Hindlimb muscle (tissue), 1 donor: Measurements from ENCODE around the gene DOLPP1. TPM values are rescaled to one million over a fixed set of nuclear protein-coding genes. Genes with fewer than 3 reads are reported as not detected.

Source experiments
- DNase-seq: peaks from one replicate; pipeline ENCODE4 v3.0.0-alpha.2; 2013
- polyA plus RNA-seq: library from polyadenylated mRNA; unstranded; fragments of 120-200 nt; gene quantifications from one replicate; pipeline ENCODE4 v1.2.1, GENCODE V29; 2013; ENCODE audit not compliant: insufficient read length

DOLPP1 gene
- polyA plus RNA-seq, 1 donor: 9.1 TPM

- no peak for DNase-seq
Measured at GRCh38 chr9:129094387-129095169, 13.7 kb downstream of the DOLPP1 start.

- no peak for DNase-seq
Measured at GRCh38 chr9:129095170-129095667, 14.3 kb downstream of the DOLPP1 start.

- DNase-seq: no peak
Measured at GRCh38 chr9:129095908-129096307, 15.0 kb downstream of the DOLPP1 start.

GRCh38 chr9:129097671-129098306 lies 16.9 kb downstream of the DOLPP1 start:
- no peak for DNase-seq

GRCh38 chr9:129098328-129098727 lies 17.4 kb downstream of the DOLPP1 start:
- no peak for DNase-seq

GRCh38 chr9:129100383-129101169 lies 19.7 kb downstream of the DOLPP1 start:
- no peak for DNase-seq

GRCh38 chr9:129101279-129101678 lies 20.4 kb downstream of the DOLPP1 start:
- no peak for DNase-seq

GRCh38 chr9:129102095-129102525 lies 21.2 kb downstream of the DOLPP1 start:
- DNase-seq: no peak

- DNase-seq: no peak
Measured at GRCh38 chr9:129102791-129103594, 22.1 kb downstream of the DOLPP1 start.

- DNase-seq: no peak
Measured at GRCh38 chr9:129103595-129103965, 22.7 kb downstream of the DOLPP1 start.

GRCh38 chr9:129104051-129104450 lies 23.1 kb downstream of the DOLPP1 start:
- DNase-seq: no peak

GRCh38 chr9:129105857-129106694 lies 25.2 kb downstream of the DOLPP1 start:
- no peak for DNase-seq

GRCh38 chr9:129107651-129108050 lies 26.7 kb downstream of the DOLPP1 start:
- no peak for DNase-seq

GRCh38 chr9:129108083-129108804 lies 27.3 kb downstream of the DOLPP1 start:
- no peak for DNase-seq

- no peak for DNase-seq
Measured at GRCh38 chr9:129108805-129109536, 28.1 kb downstream of the DOLPP1 start.

GRCh38 chr9:129109537-129109903 lies 28.6 kb downstream of the DOLPP1 start:
- no peak for DNase-seq

GRCh38 chr9:129109952-129110739 lies 29.2 kb downstream of the DOLPP1 start:
- DNase-seq: no peak

GRCh38 chr9:129110740-129111527 lies 30.0 kb downstream of the DOLPP1 start, which contains the start of the genes CRAT and PTPA:
CRAT (minus strand) TSS chr9:129110793; CDS start chr9:129110509, 284 bp downstream.
PTPA (plus strand) TSS chr9:129111415; CDS start chr9:129111601, 186 bp downstream.
- DNase-seq: peak; percentile 95
